ENCODE data around the gene ZBTB25. TPM values are rescaled to one million over a fixed set of nuclear protein-coding genes. Genes with fewer than 3 reads are reported as not detected.
A peak's percentile ranks its signal among the peaks of the same experiment; 100 is the strongest.

Gene ZBTB25
- total and polyA plus RNA-seq, 2 experiments from 2014 or later, result 3.6 to 12.5 TPM

- Histone ChIP-seq H3K79me2 (ENCODE audit: insufficient read depth) (peaks cover 78% of the 10 kb centered on the region), H3F3A (ENCODE audit: insufficient read depth) (peaks cover 44% of the 10 kb centered on the region), H3K27ac (peak overlapping the region; percentile 99), H3K9me3 (ENCODE audit: low read depth) (no peaks in the 10 kb centered on the region), H3K4me2 (ENCODE audit: unreplicated experiment) (peak overlapping the region; percentile 97), H3K36me3 (ENCODE audit: low read depth) (0 out of 2 replicates have a peak, but pooled peaks cover 3% of the 10 kb centered on the region), H3K9ac (peak overlapping the region; percentile 99), H2AFZ (peak overlapping the region; percentile 77), H4K20me1 (ENCODE audit: insufficient read depth) (peaks cover 11% of the 10 kb centered on the region; the same call in 1 of the 2 replicates), H3K4me3 (peak overlapping the region; percentile 91), H3K4me1 (ENCODE audit: insufficient read depth) (peaks cover 47% of the 10 kb centered on the region), H3K9me2 (ENCODE audit: insufficient read depth) (no peaks in the 10 kb centered on the region), H3K27me3 (replicated peaks; ENCODE audit: insufficient read depth) (no peaks in the 10 kb centered on the region)
- 45 to 49% methylated on average over 6 of the region's 6 CpGs for WGBS, 2 experiments (ENCODE audit: low coverage in 1 of 2, low lambda C conversion rate in 2 of 2, missing lambda C conversion rate in 2 of 2)
- TF ChIP-seq EZH2 (IDR thresholded peaks at IDR 0.05; ENCODE audit: insufficient read depth, poor library complexity, severe bottlenecking) (no peak), EZH2phosphoT487 (IDR thresholded peaks at IDR 0.05; ENCODE audit: insufficient read depth, low read depth) (no peak)
- in situ Hi-C loops (cut with MboI), result no loop called here
- DNase-seq, result no peak
Measured at GRCh38 chr14:64502456-64502855, 1.2 kb downstream of the ZBTB25 start.

GRCh38 chr14:64501411-64502171, 2.0 kb downstream of the ZBTB25 start:
- H3K27me3 ChIP-seq (replicated peaks; ENCODE audit: insufficient read depth), result no peaks in the 10 kb centered on the region
- WGBS, 2 experiments (ENCODE audit: low coverage in 1 of 2, low lambda C conversion rate in 2 of 2, missing lambda C conversion rate in 2 of 2), result 8 to 13% methylated on average over 8 of the region's 8 CpGs
- peak overlapping the region; percentile 99 for H3K9ac ChIP-seq
- no peaks in the 10 kb centered on the region for H3K9me3 ChIP-seq (ENCODE audit: low read depth)
- TF ChIP-seq EZH2 (IDR thresholded peaks at IDR 0.05; ENCODE audit: insufficient read depth, poor library complexity, severe bottlenecking) (no peak), EZH2phosphoT487 (IDR thresholded peaks at IDR 0.05; ENCODE audit: insufficient read depth, low read depth) (no peak)
- H3K9me2 ChIP-seq (ENCODE audit: insufficient read depth), result no peaks in the 10 kb centered on the region
- peaks cover 36% of the 10 kb centered on the region for H3F3A ChIP-seq (ENCODE audit: insufficient read depth)
- H4K20me1 ChIP-seq (ENCODE audit: insufficient read depth), result peaks cover 8% of the 10 kb centered on the region; the same call in 1 of the 2 replicates
- peak overlapping the region; percentile 97 for H3K4me2 ChIP-seq (ENCODE audit: unreplicated experiment)
- H3K36me3 ChIP-seq (ENCODE audit: low read depth), result 0 out of 2 replicates have a peak, but pooled peaks cover 5% of the 10 kb centered on the region
- peak overlapping the region; percentile 99 for H3K27ac ChIP-seq
- DNase-seq, result peak; percentile 79
- H3K4me1 ChIP-seq (ENCODE audit: insufficient read depth), result peaks cover 39% of the 10 kb centered on the region
- H3K79me2 ChIP-seq (ENCODE audit: insufficient read depth), result peaks cover 78% of the 10 kb centered on the region
- peak overlapping the region; percentile 91 for H3K4me3 ChIP-seq
- in situ Hi-C loops (cut with MboI), result no loop called here
- H2AFZ ChIP-seq, result peak overlapping the region; percentile 9; the same call in 1 of the 2 replicates

DNA sequence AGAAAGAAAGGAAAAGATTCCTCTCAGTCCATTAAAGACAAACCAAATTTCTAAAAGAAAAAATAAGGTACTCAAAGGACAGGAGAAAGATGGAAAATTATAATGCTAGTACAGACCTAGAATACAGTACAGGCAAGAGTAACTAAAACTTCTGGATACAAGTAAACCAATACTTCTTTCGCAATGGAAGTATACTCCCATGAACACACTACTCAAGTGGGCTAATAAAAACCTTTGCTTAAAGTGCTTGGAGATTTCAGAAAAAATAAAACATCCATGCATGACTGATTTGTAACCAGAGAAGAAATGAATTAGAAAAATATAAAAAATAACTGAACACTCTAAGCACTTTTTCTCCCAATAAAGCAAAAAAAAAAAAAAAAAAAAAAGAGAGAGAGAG, 3.5 kb downstream of the ZBTB25 start:
- Histone ChIP-seq H3K27ac (no peak overlapping the region), H3K4me1 (ENCODE audit: insufficient read depth) (peaks cover 32% of the 10 kb centered on the region), H3F3A (ENCODE audit: insufficient read depth) (peaks cover 26% of the 10 kb centered on the region), H4K20me1 (ENCODE audit: insufficient read depth) (no peaks in the 10 kb centered on the region), H2AFZ (no peak overlapping the region), H3K79me2 (ENCODE audit: insufficient read depth) (peaks cover 74% of the 10 kb centered on the region), H3K27me3 (replicated peaks; ENCODE audit: insufficient read depth) (no peaks in the 10 kb centered on the region), H3K9me3 (ENCODE audit: low read depth) (no peaks in the 10 kb centered on the region), H3K4me3 (no peak overlapping the region), H3K9ac (no peak overlapping the region), H3K9me2 (ENCODE audit: insufficient read depth) (no peaks in the 10 kb centered on the region), H3K36me3 (ENCODE audit: low read depth) (0 out of 2 replicates have a peak, but pooled peaks cover 10% of the 10 kb centered on the region), H3K4me2 (ENCODE audit: unreplicated experiment) (no peak overlapping the region)
- no peak for TF ChIP-seq EZH2phosphoT487 (IDR thresholded peaks at IDR 0.05; ENCODE audit: insufficient read depth, low read depth)
- no peak for TF ChIP-seq EZH2 (IDR thresholded peaks at IDR 0.05; ENCODE audit: insufficient read depth, poor library complexity, severe bottlenecking)
- peak; percentile 32 for DNase-seq
- 96 to 100% methylated on average over 1 of the region's 1 CpG for WGBS, 2 experiments (ENCODE audit: low coverage in 1 of 2, low lambda C conversion rate in 2 of 2, missing lambda C conversion rate in 2 of 2)
- in situ Hi-C loops (cut with MboI), result no loop called here

GRCh38 chr14:64496764-64497163, 6.9 kb downstream of the ZBTB25 start:
- Histone ChIP-seq H4K20me1 (ENCODE audit: insufficient read depth) (no peaks in the 10 kb centered on the region), H3K9ac (no peak overlapping the region), H3K4me3 (no peak overlapping the region), H3K4me1 (ENCODE audit: insufficient read depth) (peaks cover 22% of the 10 kb centered on the region), H3K9me2 (ENCODE audit: insufficient read depth) (no peaks in the 10 kb centered on the region), H3K36me3 (ENCODE audit: low read depth) (0 out of 2 replicates have a peak, but pooled peaks cover 14% of the 10 kb centered on the region), H3K9me3 (ENCODE audit: low read depth) (no peaks in the 10 kb centered on the region), H2AFZ (no peak overlapping the region), H3K4me2 (ENCODE audit: unreplicated experiment) (no peak overlapping the region), H3K27ac (no peak overlapping the region), H3K27me3 (replicated peaks; ENCODE audit: insufficient read depth) (no peaks in the 10 kb centered on the region), H3F3A (ENCODE audit: insufficient read depth) (peaks cover 13% of the 10 kb centered on the region), H3K79me2 (ENCODE audit: insufficient read depth) (peaks cover 72% of the 10 kb centered on the region)
- in situ Hi-C loops (cut with MboI), result no loop called here
- no peak for TF ChIP-seq EZH2phosphoT487 (IDR thresholded peaks at IDR 0.05; ENCODE audit: insufficient read depth, low read depth)
- no peak for TF ChIP-seq EZH2 (IDR thresholded peaks at IDR 0.05; ENCODE audit: insufficient read depth, poor library complexity, severe bottlenecking)
- no peak for DNase-seq
